Adrenal gland (tissue), 12 donors: ENCODE results near the gene TBC1D10A. TPM values are rescaled to one million over a fixed set of nuclear protein-coding genes. Genes with fewer than 3 reads are reported as not detected.

ENCODE experiments used
- DNase-seq, 7 donors: peaks; one replicate each; pipeline ENCODE4 v3.0.0-alpha.2; 2019 to 2020
- H3K27ac ChIP-seq, 5 donors: fragments of 200-600 bp; sonication (generic) in 4 of 5; 1 replicate in 3 of 5; 2 replicates in 2 of 5; pipeline versions ENCODE4 v1.5.1 to v1.8.0; 2016 to 2020; ENCODE audit warnings: mild to moderate bottlenecking in 1 of 5
- H3K27me3 ChIP-seq: fragments of 200-600 bp; 2 replicates; pipeline ENCODE4 v1.8.0; 2021
- H3K36me3 ChIP-seq, 2 donors: fragments of 200-600 bp; replicated peaks in 1 of 2; 1 replicate in 1 of 2; 2 replicates in 1 of 2; pipeline versions ENCODE4 v1.5.1 to v1.8.0; 2018 to 2022
- H3K4me1 ChIP-seq, 2 donors: fragments of 200-600 bp; replicated peaks in 1 of 2; 1 replicate in 1 of 2; 2 replicates in 1 of 2; pipeline versions ENCODE4 v1.5.1 to v1.8.0; 2018 to 2021
- H3K4me3 ChIP-seq, 4 donors: fragments of 200-600 bp; sonication (generic) in 3 of 4; one replicate each; pipeline ENCODE4 v1.5.1; 2016 to 2018
- H3K9me3 ChIP-seq, 3 donors: fragments of 200-600 bp; sonication (generic) in 1 of 3; replicated peaks in 1 of 3; 1 replicate in 2 of 3; 2 replicates in 1 of 3; pipeline versions ENCODE4 v1.5.1 to v1.8.0; 2016 to 2021
- POLR2A ChIP-seq, 2 donors: fragments of 450-650 bp; IDR thresholded peaks; one replicate each; pipeline ENCODE4 v1.6.1; 2017; ENCODE audit warnings: antibody characterized with exemption in 2 of 2, mild to moderate bottlenecking in 2 of 2, moderate library complexity in 1 of 2
- WGBS, 4 donors: extraction: QIAGEN DNeasy Blood & Tissue Kit in 2 of 4; methylation state at CpG; one replicate each; pipeline versions ENCODE4 v1.1.5 to v1.1.7; 2013 to 2017; 5-methylcytosine and 5-hydroxymethylcytosine counted together
- intact Hi-C, 2 donors: fragments of 100-400 bp; cut with DNase I; formaldehyde crosslinking; loops; one replicate each; pipeline versions ENCODE4 v1.14.1 to v1.15.0; 2022 to 2023
- polyA plus RNA-seq, 3 donors: library from polyadenylated mRNA; stranded (reverse); fragments of 200-250 nt in 2 of 3; fragments of 350-450 nt in 1 of 3; fragmentation: Illumina TruSeq in 1 of 3; extraction: RNeasy Lipid Tissue Mini Kit (QIAGEN cat#74804) in 1 of 3; gene quantifications; one replicate each; pipeline ENCODE4 v1.2.3, GENCODE V29; 2013 to 2014
- total RNA-seq, 9 donors: library from RNA; depleted of rRNA in 4 of 9; stranded (reverse); fragments of >200 nt in 4 of 9; fragments of 120-200 nt in 1 of 9; fragmentation: NEBNext Ultra II Directional in 1 of 9; extraction: Animal tissue kit (Norgen Biotek cat#: 25700) in 1 of 9; gene quantifications; one replicate each; pipeline versions ENCODE4 v1.1.0 to v1.2.4, GENCODE V29; 2013 to 2023
- TF ChIP-seq, protein P1 (sequence below), 6 experiments: fragments of 450-650 bp in 4 of 6; fragments of 200-600 bp in 2 of 6; sonication (generic) in 1 of 6; IDR thresholded peaks; 1 replicate in 5 of 6; 2 replicates in 1 of 6; pipeline versions ENCODE4 v1.5.1 to v1.8.0; 2016 to 2021; ENCODE audit warnings: antibody characterized with exemption in 6 of 6, mild to moderate bottlenecking in 2 of 6, moderate library complexity in 1 of 6
- donor health status: healthy with polysubstance abuse.
- donor health status: Bipolar disorder and iron deficiency.
- donor health status: DM: yes; HTN: yes; CAD: no.
- donor health status: DM: no; HTN: no; CAD: no.
- donor health status: DM: no; HTN: no; CAD: no.
- donor health status: DM: yes; HTN: yes; CAD: no.

Gene TBC1D10A
- total and polyA plus RNA-seq, 12 donors: 11.7 to 55.0 (median 29.6) TPM

DNA sequence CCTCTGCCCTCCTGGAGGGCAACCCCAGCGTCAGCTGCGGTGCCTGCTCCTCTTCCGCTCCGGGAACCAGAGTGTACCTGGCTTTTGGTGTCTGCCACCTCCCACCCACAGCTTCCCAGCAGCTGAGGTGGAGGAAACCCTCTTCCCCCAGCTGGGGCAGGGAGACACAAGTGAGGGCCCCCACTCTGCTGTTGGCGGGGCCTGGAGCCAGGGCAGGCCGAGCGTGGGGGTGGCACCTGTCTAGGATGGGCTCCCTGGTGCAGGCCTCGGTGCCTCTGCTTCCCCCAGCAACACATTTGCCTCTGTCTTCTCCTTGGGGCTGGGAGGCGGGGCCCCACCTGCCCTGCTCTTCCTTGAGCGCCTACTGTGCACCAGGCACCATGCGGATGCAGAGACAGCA is 66.5 kb downstream of the TBC1D10A start:
- WGBS, 4 donors: 91 to 95% (median 92%) methylated on average over 4 to 11 of the region's 11 CpGs

DNA sequence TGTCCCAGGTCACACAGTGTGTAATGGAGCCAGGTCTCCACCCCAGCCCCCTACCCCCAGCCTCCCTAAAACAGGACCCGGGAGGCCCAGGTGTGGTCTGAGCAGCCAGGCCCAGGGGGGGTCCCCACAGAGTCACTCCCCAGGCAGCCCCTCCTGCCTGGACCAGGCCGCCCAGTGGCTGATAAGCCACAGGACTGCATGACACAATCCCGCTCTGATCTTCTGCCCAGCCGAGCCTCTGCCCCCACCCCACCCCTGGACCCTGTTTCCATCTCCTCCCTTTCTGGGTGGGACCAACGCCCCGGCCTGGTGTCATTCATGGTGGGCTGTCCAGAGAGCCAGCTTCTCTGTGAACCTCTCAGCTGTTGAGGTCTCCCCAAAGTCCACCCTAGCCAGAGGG is 72.4 kb downstream of the TBC1D10A start:
- intact Hi-C loops: no loop called here
- no peak overlapping the region for H3K27ac ChIP-seq

More for the DNA sequence above, 66.5 kb downstream of the TBC1D10A start:
- H3K36me3 ChIP-seq: no peaks in the 10 kb centered on the region
- TF ChIP-seq, protein P1, sequence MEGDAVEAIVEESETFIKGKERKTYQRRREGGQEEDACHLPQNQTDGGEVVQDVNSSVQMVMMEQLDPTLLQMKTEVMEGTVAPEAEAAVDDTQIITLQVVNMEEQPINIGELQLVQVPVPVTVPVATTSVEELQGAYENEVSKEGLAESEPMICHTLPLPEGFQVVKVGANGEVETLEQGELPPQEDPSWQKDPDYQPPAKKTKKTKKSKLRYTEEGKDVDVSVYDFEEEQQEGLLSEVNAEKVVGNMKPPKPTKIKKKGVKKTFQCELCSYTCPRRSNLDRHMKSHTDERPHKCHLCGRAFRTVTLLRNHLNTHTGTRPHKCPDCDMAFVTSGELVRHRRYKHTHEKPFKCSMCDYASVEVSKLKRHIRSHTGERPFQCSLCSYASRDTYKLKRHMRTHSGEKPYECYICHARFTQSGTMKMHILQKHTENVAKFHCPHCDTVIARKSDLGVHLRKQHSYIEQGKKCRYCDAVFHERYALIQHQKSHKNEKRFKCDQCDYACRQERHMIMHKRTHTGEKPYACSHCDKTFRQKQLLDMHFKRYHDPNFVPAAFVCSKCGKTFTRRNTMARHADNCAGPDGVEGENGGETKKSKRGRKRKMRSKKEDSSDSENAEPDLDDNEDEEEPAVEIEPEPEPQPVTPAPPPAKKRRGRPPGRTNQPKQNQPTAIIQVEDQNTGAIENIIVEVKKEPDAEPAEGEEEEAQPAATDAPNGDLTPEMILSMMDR (IDR thresholded peaks at IDR 0.05): no peak
- no peak for TF ChIP-seq POLR2A (IDR thresholded peaks at IDR 0.05)
- peaks cover 8 to 19% of the 10 kb centered on the region in 2 donors for H3K4me1 ChIP-seq
- no peaks in the 10 kb centered on the region for H3K27me3 ChIP-seq
- no peak overlapping the region for H3K4me3 ChIP-seq
- intact Hi-C loops: loop anchor here (5.0 kb wide), 2 partner anchors 127 to 222 kb away; partner anchors contain the start of gene RNF215 (in 2 of the 2)
- no peak for DNase-seq
- no peaks in the 10 kb centered on the region for H3K9me3 ChIP-seq
- H3K27ac ChIP-seq: no peak overlapping the region

DNA sequence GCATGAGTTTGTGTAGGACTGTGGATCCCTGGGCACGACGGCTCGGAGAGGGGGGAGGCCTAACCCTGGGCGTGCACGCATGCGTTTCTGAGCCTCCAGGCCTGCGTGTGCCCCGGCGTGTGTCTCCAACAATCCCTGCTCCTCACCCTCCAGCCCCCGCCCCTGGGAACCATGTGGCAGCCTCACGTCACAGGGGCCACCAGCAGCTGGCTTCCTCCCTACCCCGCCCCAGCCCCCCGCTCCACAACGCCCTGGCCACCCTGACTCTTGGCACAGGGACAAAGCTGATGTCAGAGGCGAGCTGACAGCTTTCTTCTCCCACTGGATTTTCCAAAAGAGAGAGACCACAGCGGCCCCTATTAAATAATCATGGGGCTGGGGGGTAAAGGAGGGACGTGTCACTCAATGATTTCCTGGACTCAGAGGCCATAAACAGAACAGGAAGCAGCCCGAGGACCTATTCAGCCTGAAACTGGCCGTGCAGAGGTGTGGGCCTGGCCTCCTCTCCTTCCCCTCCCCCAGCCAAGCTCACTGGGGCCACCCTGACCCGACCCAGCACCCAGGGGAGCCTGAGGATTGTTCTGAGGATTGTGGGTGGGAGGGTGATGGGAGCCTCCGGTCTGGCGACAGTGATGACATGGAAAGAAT is 73.4 kb downstream of the TBC1D10A start:
- WGBS, 4 donors: 48 to 63% (median 52%) methylated on average over 6 to 22 of the region's 22 CpGs
- no peak overlapping the region for H3K27ac ChIP-seq
- no peaks in the 10 kb centered on the region for H3K36me3 ChIP-seq
- TF ChIP-seq POLR2A (IDR thresholded peaks at IDR 0.05): no peak
- TF ChIP-seq, protein P1 (IDR thresholded peaks at IDR 0.05): no peak
- intact Hi-C loops: no loop called here
- peaks cover 8 to 10% of the 10 kb centered on the region in 2 donors for H3K4me1 ChIP-seq
- no peaks in the 10 kb centered on the region for H3K27me3 ChIP-seq
- no peaks in the 10 kb centered on the region for H3K9me3 ChIP-seq
- no peak overlapping the region for H3K4me3 ChIP-seq
- no peak for DNase-seq

More for the DNA sequence above, 72.4 kb downstream of the TBC1D10A start:
- H3K36me3 ChIP-seq: no peaks in the 10 kb centered on the region
- WGBS, 4 donors: 69 to 100% (median 81%) methylated on average over 2 to 6 of the region's 6 CpGs
- no peaks in the 10 kb centered on the region for H3K27me3 ChIP-seq
- no peaks in the 10 kb centered on the region for H3K9me3 ChIP-seq
- TF ChIP-seq, protein P1 (IDR thresholded peaks at IDR 0.05): no peak
- TF ChIP-seq POLR2A (IDR thresholded peaks at IDR 0.05): no peak
- no peak for DNase-seq
- H3K4me3 ChIP-seq: no peak overlapping the region
- peaks cover 8 to 10% of the 10 kb centered on the region in 2 donors for H3K4me1 ChIP-seq

DNA sequence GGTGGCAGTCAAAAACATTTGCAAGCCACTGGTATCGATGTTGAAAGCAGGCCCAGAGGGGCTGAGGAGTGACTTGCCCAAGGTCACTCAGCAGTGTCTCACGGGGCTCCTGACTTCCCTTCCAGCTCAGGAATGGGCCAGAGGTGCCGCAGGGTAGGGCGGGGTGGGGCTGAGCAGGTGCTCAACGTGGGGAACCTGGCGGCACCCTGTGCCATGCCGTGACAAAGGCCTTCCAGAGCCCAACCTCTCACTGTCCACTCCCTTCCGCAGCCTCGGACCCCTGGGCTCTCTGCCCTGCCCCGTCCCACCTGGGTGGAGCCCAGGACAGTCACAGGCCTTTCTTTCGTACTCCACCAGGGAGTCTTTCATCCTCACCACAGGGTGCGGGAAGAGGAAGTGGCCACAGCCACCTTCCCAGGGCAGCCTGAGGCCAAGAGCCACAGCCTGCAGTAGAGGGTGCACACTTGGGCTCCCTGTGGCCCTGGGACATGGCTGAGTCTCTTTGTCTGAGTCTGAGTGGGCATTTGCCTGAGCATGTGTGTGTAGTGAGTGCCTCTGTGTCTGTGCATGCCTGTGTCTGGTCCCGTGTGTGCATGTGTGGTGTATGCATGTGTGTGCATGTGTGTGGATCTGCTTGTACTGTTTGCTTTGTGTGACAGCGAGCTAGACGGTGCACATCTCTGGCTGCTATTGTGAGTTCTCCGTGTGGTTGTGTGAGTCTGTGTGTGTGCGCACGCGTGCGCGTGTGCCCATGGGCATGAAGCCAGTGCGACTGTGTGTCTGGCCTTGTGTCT is 74.1 kb downstream of the TBC1D10A start:
- H3K27me3 ChIP-seq: no peaks in the 10 kb centered on the region
- H3K9me3 ChIP-seq: no peaks in the 10 kb centered on the region
- TF ChIP-seq, protein P1 (IDR thresholded peaks at IDR 0.05): no peak
- TF ChIP-seq POLR2A (IDR thresholded peaks at IDR 0.05): no peak
- H3K27ac ChIP-seq: no peak overlapping the region
- intact Hi-C loops: no loop called here
- WGBS, 4 donors: 76 to 100% (median 80%) methylated on average over 1 to 22 of the region's 22 CpGs
- H3K4me1 ChIP-seq: peaks cover 8 to 10% of the 10 kb centered on the region in 2 donors
- H3K36me3 ChIP-seq: no peaks in the 10 kb centered on the region
- DNase-seq: no peak
- no peak overlapping the region for H3K4me3 ChIP-seq
